ENCODE measurements around the gene CDH3. TPM values are rescaled to one million over a fixed set of nuclear protein-coding genes. Genes with fewer than 3 reads are reported as not detected.

CDH3 gene
- total and polyA plus RNA-seq, 2 of the 13 experiments (the other 11 are each of a cell fraction or from before 2014, with no cell fraction given): 0.11 TPM; not detected in 1

GRCh38 chr16:68715471-68715870 is 70.4 kb downstream of the CDH3 start (continued):
- TF ChIP-seq ZNF646 (CRISPR knock-in tag; IDR thresholded peaks at IDR 0.05) (no peak), BCL6 (CRISPR knock-in tag; IDR thresholded peaks at IDR 0.05) (0 out of 2 replicates have a peak, but pooled peaks have one; percentile 45), ARID2 (CRISPR knock-in tag; IDR thresholded peaks at IDR 0.05; ENCODE audit: borderline replicate concordance) (no peak), ZZZ3 (CRISPR knock-in tag; IDR thresholded peaks at IDR 0.05; ENCODE audit: borderline replicate concordance) (no peak), IKZF1 (IDR thresholded peaks at IDR 0.05) (no peak), ZSCAN25 (CRISPR knock-in tag; IDR thresholded peaks at IDR 0.05) (no peak), ZNF558 (CRISPR knock-in tag; IDR thresholded peaks at IDR 0.05; ENCODE audit: borderline replicate concordance) (no peak), SKIL (CRISPR knock-in tag; IDR thresholded peaks at IDR 0.05; ENCODE audit: borderline replicate concordance) (no peak), ZFX (CRISPR knock-in tag; IDR thresholded peaks at IDR 0.05; ENCODE audit: low read depth) (0 out of 2 replicates have a peak, but pooled peaks have one; percentile 16), ARHGAP35 (CRISPR knock-in tag; IDR thresholded peaks at IDR 0.05; ENCODE audit: borderline replicate concordance) (no peak), MYNN (CRISPR knock-in tag; IDR thresholded peaks at IDR 0.05; ENCODE audit: low read depth) (no peak), RARA (CRISPR knock-in tag; IDR thresholded peaks at IDR 0.05) (peak; percentile 33; the same call in 1 of the 2 replicates), CHCHD3 (CRISPR knock-in tag; IDR thresholded peaks at IDR 0.05) (no peak), ZNF468 (CRISPR knock-in tag; IDR thresholded peaks at IDR 0.05) (no peak), ZNF678 (CRISPR knock-in tag; IDR thresholded peaks at IDR 0.05) (no peak), ZNF772 (CRISPR knock-in tag; IDR thresholded peaks at IDR 0.05) (no peak), FLYWCH1 (CRISPR knock-in tag; IDR thresholded peaks at IDR 0.05) (no peak), GZF1 (CRISPR knock-in tag; IDR thresholded peaks at IDR 0.05) (no peak), CCDC6 (CRISPR knock-in tag; IDR thresholded peaks at IDR 0.05) (no peak)
